H1 (cell line): ENCODE measurements around the gene PSMC1. TPM values are rescaled to one million over a fixed set of nuclear protein-coding genes. Genes with fewer than 3 reads are reported as not detected.

Experiments
- BACH1 ChIP-seq: IDR thresholded peaks from 2 replicates; pipeline ENCODE4 v1.6.1; 2012; ENCODE audit warnings: low read length, improper control_type of control experiment
- CHD1 ChIP-seq: IDR thresholded peaks from 2 replicates; pipeline ENCODE4 v1.6.1; 2012; ENCODE audit warnings: low read depth, low read length, improper control_type of control experiment
- CHD7 ChIP-seq: fragments of 300-600 bp; sonication (generic); IDR thresholded peaks from 2 replicates; pipeline ENCODE4 v1.7.1; 2012; ENCODE audit warnings: low read length, moderate library complexity, mild to moderate bottlenecking, inconsistent platforms; ENCODE audit not compliant: insufficient replicate concordance
- CTBP2 ChIP-seq: IDR thresholded peaks from 2 replicates; pipeline ENCODE4 v1.7.0; 2011; ENCODE audit warnings: borderline replicate concordance, mild to moderate bottlenecking, moderate library complexity, mixed read lengths, low read length; ENCODE audit not compliant: insufficient read depth, insufficient read length
- HDAC2 ChIP-seq, 2 experiments: fragments of 300-600 bp in 1 of 2; sonication (generic) in 1 of 2; IDR thresholded peaks; 2 replicates each; pipeline ENCODE4 v1.6.1; 2011 to 2012; ENCODE audit warnings: low read depth in 2 of 2, low read length in 2 of 2, mild to moderate bottlenecking in 2 of 2, moderate library complexity in 2 of 2, borderline replicate concordance in 1 of 2, inconsistent platforms in 1 of 2
- KDM5A ChIP-seq: fragments of 200-600 bp; IDR thresholded peaks from 2 replicates; pipeline ENCODE4 v1.7.1; 2012; ENCODE audit warnings: mild to moderate bottlenecking, low read length, inconsistent platforms, mixed read lengths
- MAFK ChIP-seq: IDR thresholded peaks from 2 replicates; pipeline ENCODE4 v1.6.1; 2012; ENCODE audit warnings: low read depth, mild to moderate bottlenecking, improper control_type of control experiment, low read length
- NANOG ChIP-seq: IDR thresholded peaks from 2 replicates; pipeline ENCODE4 v1.6.1; 2011; ENCODE audit warnings: low read length, low read depth, mild to moderate bottlenecking, inconsistent platforms; ENCODE audit not compliant: insufficient read depth, poor library complexity, severe bottlenecking
- SIN3A ChIP-seq, 2 experiments: IDR thresholded peaks in 1 of 2; conservative IDR thresholded peaks in 1 of 2; 2 replicates each; pipeline ENCODE4 v1.6.1; 2011 to 2012; ENCODE audit warnings: low read length in 2 of 2, improper control_type of control experiment in 1 of 2, low read depth in 1 of 2, mild to moderate bottlenecking in 1 of 2
- SP2 ChIP-seq: IDR thresholded peaks from 2 replicates; pipeline ENCODE4 v1.6.1; 2012; ENCODE audit warnings: mild to moderate bottlenecking, low read length, inconsistent platforms
- polyA plus RNA-seq, 7 experiments: library from polyadenylated mRNA; depleted of rRNA in 3 of 7; stranded (reverse) in 5 of 7; unstranded in 2 of 7; fragments of >200 nt in 5 of 7; fragments of 200-250 nt in 2 of 7; gene quantifications; 1 replicate in 5 of 7; 2 replicates in 1 of 7; 4 replicates in 1 of 7; pipeline versions ENCODE4 v1.2.1 to v1.2.3, GENCODE V29; 2011 to 2013; ENCODE audit warnings: missing spikeins in 2 of 7, mixed read lengths in 2 of 7
- total RNA-seq: library from RNA; stranded (reverse); fragmentation: NEBNext Ultra II Directional; extraction: Animal tissue kit (Norgen Biotek cat#: 25700); gene quantifications from 2 replicates; pipeline ENCODE4 v1.2.1, GENCODE V29; 2021

Gene PSMC1
- total and polyA plus RNA-seq, 2 of the 8 experiments (the other 6 are each of a cell fraction or from before 2014, with no cell fraction given): 46.2 to 99.6 TPM

GRCh38 chr14:90288651-90289355, 32.5 kb downstream of the PSMC1 start (continued):
- TF ChIP-seq CHD7 (no peak), KDM5A (no peak), SP2 (no peak), BACH1 (no peak), MAFK (no peak), HDAC2 (IDR thresholded peaks at IDR 0.05; ENCODE audit: borderline replicate concordance in 1 of 2, low read depth in 2 of 2, low read length in 2 of 2) (no peak), CTBP2 (no peak), CHD1 (no peak), SIN3A (conservative IDR thresholded peaks at IDR 0.05 in 1 of 2, IDR thresholded peaks at IDR 0.05 in 1 of 2; ENCODE audit: low read depth in 1 of 2, low read length in 2 of 2) (no peak), NANOG (no peak)
